HEK293 (cell line): ENCODE measurements around the gene AQP3.
"Not testable (repeated sequence)": the region's sequence is repeated elsewhere in the genome, so short reads cannot be mapped to it uniquely, and the experiment has no call there.

ENCODE experiments used
- CTCF ChIA-PET: fragments of 350-600 bp; formaldehyde crosslinking; extraction: SDS; loops from one replicate; lab custom pipeline; 2021; ENCODE audit warnings: antibody characterized with exemption; lab: Yijun Ruan, JAX
- POLR2A ChIA-PET: fragments of 300-600 bp; formaldehyde crosslinking; extraction: SDS; loops from one replicate; lab custom pipeline; 2020; ENCODE audit warnings: antibody characterized with exemption, inconsistent platforms; lab: Yijun Ruan, JAX
- H3K27ac ChIP-seq: fragments of 200-500 bp; sonication (Bioruptor generic); 2 replicates; pipeline ENCODE4 v1.5.1; 2014; ENCODE audit warnings: low read depth, low read length, control low read depth, inconsistent platforms; ENCODE audit errors: extremely low read depth
- H3K36me3 ChIP-seq, 2 experiments: fragments of 200-500 bp in 1 of 2; sonication (Bioruptor generic) in 1 of 2; 1 replicate in 1 of 2; 2 replicates in 1 of 2; pipeline ENCODE4 v1.5.1; 2014 to 2017; ENCODE audit warnings: inconsistent platforms in 2 of 2, low read length in 2 of 2; ENCODE audit not compliant: control insufficient read depth in 2 of 2, insufficient read depth in 1 of 2
- H3K4me1 ChIP-seq: fragments of 200-500 bp; sonication (Bioruptor generic); 2 replicates; pipeline ENCODE4 v1.5.1; 2014; ENCODE audit warnings: mild to moderate bottlenecking, low read length, inconsistent platforms; ENCODE audit not compliant: control insufficient read depth, insufficient read depth
- H3K4me3 ChIP-seq: 2 replicates; pipeline ENCODE4 v1.5.1; 2011; ENCODE audit warnings: low read depth, mild to moderate bottlenecking, control low read depth, low read length, moderate library complexity
- H3K9me3 ChIP-seq: fragments of 200-500 bp; sonication (Bioruptor generic); 2 replicates; pipeline ENCODE4 v1.5.1; 2014; ENCODE audit warnings: low read depth, low read length, inconsistent platforms; ENCODE audit not compliant: control insufficient read depth, insufficient read depth
- BCL11B ChIP-seq: fragments of 450-650 bp; formaldehyde crosslinking; IDR thresholded peaks from 2 replicates; pipeline ENCODE4 v1.5.1; 2016; ENCODE audit warnings: low read depth, missing biosample characterization, missing genetic modification characterization
- RBAK ChIP-seq: fragments of 450-650 bp; formaldehyde crosslinking; IDR thresholded peaks from 2 replicates; pipeline ENCODE4 v1.5.1; 2016; ENCODE audit warnings: missing biosample characterization, missing genetic modification characterization
- SCRT1 ChIP-seq: fragments of 450-650 bp; formaldehyde crosslinking; IDR thresholded peaks from 2 replicates; pipeline ENCODE4 v1.5.1; 2016; ENCODE audit warnings: missing biosample characterization, missing genetic modification characterization, borderline replicate concordance
- SCRT2 ChIP-seq: fragments of 450-650 bp; formaldehyde crosslinking; IDR thresholded peaks from 2 replicates; pipeline ENCODE4 v1.5.1; 2016; ENCODE audit warnings: missing biosample characterization, missing genetic modification characterization
- ZNF223 ChIP-seq: fragments of 450-650 bp; formaldehyde crosslinking; IDR thresholded peaks from 2 replicates; pipeline ENCODE4 v1.5.1; 2016; ENCODE audit warnings: missing biosample characterization, missing genetic modification characterization
- ZNF266 ChIP-seq: fragments of 450-650 bp; formaldehyde crosslinking; IDR thresholded peaks from 2 replicates; pipeline ENCODE4 v1.5.1; 2016; ENCODE audit warnings: missing biosample characterization, missing genetic modification characterization, low read depth
- ZNF473 ChIP-seq: fragments of 450-650 bp; formaldehyde crosslinking; IDR thresholded peaks from 2 replicates; pipeline ENCODE4 v1.5.1; 2017; ENCODE audit warnings: missing biosample characterization, missing genetic modification characterization
- ZNF561 ChIP-seq: fragments of 450-650 bp; IDR thresholded peaks from 2 replicates; pipeline ENCODE4 v1.5.1; 2018; ENCODE audit warnings: missing biosample characterization, missing genetic modification characterization, borderline replicate concordance
- ZNF658 ChIP-seq: fragments of 450-650 bp; formaldehyde crosslinking; IDR thresholded peaks from 2 replicates; pipeline ENCODE4; 2016; ENCODE audit warnings: missing biosample characterization, missing genetic modification characterization
- ZSCAN23 ChIP-seq: fragments of 450-650 bp; formaldehyde crosslinking; IDR thresholded peaks from 2 replicates; pipeline ENCODE4 v1.5.1; 2016; ENCODE audit warnings: missing biosample characterization, missing genetic modification characterization
- ZSCAN30 ChIP-seq: fragments of 450-650 bp; IDR thresholded peaks from 2 replicates; pipeline ENCODE4 v1.5.1; 2018; ENCODE audit warnings: missing biosample characterization, mild to moderate bottlenecking, missing genetic modification characterization, moderate library complexity
- TF ChIP-seq, protein P1 (sequence below): fragments of 450-650 bp; formaldehyde crosslinking; IDR thresholded peaks from 2 replicates; pipeline ENCODE4 v1.5.1; 2016; ENCODE audit warnings: missing biosample characterization, missing genetic modification characterization
- TF ChIP-seq, protein P2 (sequence below): fragments of 450-650 bp; formaldehyde crosslinking; IDR thresholded peaks from 2 replicates; pipeline ENCODE4 v1.5.1; 2016; ENCODE audit warnings: missing biosample characterization, missing genetic modification characterization

Gene AQP3

DNA sequence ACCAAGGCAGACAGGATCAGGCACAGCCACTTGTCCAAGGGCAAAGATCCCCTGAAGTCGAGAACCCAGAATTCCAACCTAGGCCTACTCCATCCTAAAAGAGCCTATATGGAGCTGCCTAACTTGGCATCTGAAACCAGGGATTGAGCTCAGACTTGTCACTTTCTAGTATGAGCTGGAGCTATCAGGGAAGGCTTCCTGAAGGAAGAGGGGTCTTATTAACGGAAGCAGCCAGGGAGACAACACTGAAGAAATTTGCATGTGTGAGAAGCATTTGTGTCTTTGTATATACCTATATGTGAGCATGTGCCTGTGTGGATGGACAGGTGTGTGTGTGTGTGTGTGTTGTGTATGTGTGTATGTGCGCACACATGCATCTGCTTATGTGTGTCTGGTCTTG, 40.3 kb downstream of the AQP3 start:
- Histone ChIP-seq H3K9me3 (no peaks in the 10 kb centered on the region), H3K4me3 (no peak overlapping the region), H3K27ac (no peak overlapping the region), H3K4me1 (no peaks in the 10 kb centered on the region), H3K36me3 (no peaks in the 10 kb centered on the region)
- CTCF ChIA-PET: interaction anchor here (1.3 to 2.1 kb wide), 3 partner anchors 9 to 60 kb away, joined by 8 to 16 read pairs (median 15); no protein-coding TSS in a partner anchor
- POLR2A ChIA-PET: no interaction called here
- TF ChIP-seq ZNF266 (tag by site-specific recombination) (no peak), ZNF223 (no peak), ZNF658 (tag by site-specific recombination) (no peak), SCRT1 (tag by site-specific recombination) (no peak), ZNF473 (tag by site-specific recombination) (no peak), BCL11B (tag by site-specific recombination) (no peak), ZSCAN30 (tag by site-specific recombination) (no peak), ZNF561 (tag by site-specific recombination) (no peak)

DNA sequence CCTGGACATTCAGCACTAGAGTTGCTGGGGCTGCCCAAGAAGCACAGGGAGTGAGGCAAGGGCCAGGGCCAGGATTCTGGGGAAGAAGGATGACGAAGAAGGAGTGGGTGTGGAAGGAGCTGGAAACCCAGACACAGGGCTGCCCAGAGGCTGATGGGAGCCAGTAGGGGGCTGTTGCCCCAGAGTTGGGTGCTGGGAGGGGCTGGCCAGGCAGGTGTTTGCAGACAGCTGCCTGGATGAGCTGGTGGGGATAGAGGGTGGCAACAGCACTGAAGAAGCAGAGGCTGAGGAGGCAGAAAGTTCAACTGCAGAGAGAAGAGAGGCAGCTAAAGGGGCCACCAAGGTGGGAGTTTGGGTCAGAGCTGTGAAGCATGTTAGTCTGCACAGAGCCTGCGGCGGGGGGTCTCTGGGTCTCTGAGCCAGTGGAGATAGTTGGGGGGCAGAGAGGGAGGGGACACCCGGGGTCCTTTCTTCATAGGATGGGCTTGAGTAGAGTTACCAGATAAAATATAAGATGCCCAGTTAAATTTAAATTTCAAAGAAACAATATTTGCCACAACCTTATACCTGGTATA, 42.5 kb downstream of the AQP3 start:
- H3K4me3 ChIP-seq: no peak overlapping the region
- H3K27ac ChIP-seq: no peak overlapping the region
- TF ChIP-seq, protein P1, sequence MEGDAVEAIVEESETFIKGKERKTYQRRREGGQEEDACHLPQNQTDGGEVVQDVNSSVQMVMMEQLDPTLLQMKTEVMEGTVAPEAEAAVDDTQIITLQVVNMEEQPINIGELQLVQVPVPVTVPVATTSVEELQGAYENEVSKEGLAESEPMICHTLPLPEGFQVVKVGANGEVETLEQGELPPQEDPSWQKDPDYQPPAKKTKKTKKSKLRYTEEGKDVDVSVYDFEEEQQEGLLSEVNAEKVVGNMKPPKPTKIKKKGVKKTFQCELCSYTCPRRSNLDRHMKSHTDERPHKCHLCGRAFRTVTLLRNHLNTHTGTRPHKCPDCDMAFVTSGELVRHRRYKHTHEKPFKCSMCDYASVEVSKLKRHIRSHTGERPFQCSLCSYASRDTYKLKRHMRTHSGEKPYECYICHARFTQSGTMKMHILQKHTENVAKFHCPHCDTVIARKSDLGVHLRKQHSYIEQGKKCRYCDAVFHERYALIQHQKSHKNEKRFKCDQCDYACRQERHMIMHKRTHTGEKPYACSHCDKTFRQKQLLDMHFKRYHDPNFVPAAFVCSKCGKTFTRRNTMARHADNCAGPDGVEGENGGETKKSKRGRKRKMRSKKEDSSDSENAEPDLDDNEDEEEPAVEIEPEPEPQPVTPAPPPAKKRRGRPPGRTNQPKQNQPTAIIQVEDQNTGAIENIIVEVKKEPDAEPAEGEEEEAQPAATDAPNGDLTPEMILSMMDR (tag by site-specific recombination): no peak
- H3K36me3 ChIP-seq: no peaks in the 10 kb centered on the region
- H3K4me1 ChIP-seq: no peaks in the 10 kb centered on the region
- H3K9me3 ChIP-seq: no peaks in the 10 kb centered on the region
- CTCF ChIA-PET: interaction anchor here (1.1 to 4.4 kb wide), 13 partner anchors 10 to 317 kb away, joined by 3 to 66 read pairs (median 10); partner anchors contain the start of gene NOL6
- POLR2A ChIA-PET: no interaction called here

DNA sequence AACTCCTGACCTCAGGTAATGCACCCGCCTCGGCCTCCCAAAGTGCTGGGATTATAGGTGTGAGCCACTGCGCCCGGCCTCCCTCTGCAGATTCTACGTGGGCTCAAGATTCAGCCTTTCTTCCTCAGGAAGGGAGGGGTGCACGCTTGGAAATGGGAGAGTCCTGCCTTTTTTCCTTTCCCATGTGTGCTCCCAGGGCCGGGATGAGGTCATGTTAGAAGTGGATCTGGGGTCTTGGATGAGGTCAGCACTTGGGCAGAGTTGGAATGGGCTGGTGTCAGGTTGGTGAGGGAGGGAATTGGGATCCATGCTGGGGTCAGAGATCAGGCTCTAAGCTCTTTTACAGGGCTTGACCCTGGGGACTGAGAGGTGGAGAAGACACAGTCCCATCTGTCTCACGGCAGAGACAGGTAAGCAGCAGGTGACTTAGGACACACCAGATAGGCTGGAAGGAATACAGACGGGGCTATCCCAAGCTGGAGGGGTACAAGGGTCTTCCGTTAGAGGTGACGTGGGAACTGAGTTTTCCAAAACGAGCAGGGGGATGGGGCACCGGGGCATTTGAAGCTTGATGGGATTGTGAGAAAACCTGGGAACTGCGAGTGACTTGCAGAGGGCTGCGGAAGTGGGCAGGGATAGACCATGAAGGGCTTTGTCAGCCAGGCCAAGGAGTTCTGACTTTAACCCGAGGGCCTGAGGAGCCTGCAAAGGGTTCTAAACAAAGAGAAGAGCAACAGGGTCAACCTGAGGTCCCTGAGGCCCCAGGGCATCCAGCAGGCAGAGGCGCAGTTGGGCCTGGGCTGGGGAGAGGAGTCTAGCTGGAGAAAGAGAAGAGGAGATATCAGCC, 43.2 kb downstream of the AQP3 start:
- Histone ChIP-seq H3K4me1 (no peaks in the 10 kb centered on the region), H3K27ac (no peak overlapping the region), H3K9me3 (no peaks in the 10 kb centered on the region), H3K36me3 (no peaks in the 10 kb centered on the region)
- ChIA-PET CTCF (interaction anchor here (0.6 to 4.4 kb wide), 29 partner anchors 8 to 334 kb away, joined by 3 to 66 read pairs (median 5); partner anchors contain the start of genes ANKRD18B, AQP3 and NOL6), POLR2A (interaction anchor here (0.6 to 1.1 kb wide), 5 partner anchors 48 to 114 kb away, joined by 3 to 9 read pairs (median 4); partner anchors contain the start of genes NFX1 and NOL6)
- TF ChIP-seq RBAK: no peak
- TF ChIP-seq, protein P2, sequence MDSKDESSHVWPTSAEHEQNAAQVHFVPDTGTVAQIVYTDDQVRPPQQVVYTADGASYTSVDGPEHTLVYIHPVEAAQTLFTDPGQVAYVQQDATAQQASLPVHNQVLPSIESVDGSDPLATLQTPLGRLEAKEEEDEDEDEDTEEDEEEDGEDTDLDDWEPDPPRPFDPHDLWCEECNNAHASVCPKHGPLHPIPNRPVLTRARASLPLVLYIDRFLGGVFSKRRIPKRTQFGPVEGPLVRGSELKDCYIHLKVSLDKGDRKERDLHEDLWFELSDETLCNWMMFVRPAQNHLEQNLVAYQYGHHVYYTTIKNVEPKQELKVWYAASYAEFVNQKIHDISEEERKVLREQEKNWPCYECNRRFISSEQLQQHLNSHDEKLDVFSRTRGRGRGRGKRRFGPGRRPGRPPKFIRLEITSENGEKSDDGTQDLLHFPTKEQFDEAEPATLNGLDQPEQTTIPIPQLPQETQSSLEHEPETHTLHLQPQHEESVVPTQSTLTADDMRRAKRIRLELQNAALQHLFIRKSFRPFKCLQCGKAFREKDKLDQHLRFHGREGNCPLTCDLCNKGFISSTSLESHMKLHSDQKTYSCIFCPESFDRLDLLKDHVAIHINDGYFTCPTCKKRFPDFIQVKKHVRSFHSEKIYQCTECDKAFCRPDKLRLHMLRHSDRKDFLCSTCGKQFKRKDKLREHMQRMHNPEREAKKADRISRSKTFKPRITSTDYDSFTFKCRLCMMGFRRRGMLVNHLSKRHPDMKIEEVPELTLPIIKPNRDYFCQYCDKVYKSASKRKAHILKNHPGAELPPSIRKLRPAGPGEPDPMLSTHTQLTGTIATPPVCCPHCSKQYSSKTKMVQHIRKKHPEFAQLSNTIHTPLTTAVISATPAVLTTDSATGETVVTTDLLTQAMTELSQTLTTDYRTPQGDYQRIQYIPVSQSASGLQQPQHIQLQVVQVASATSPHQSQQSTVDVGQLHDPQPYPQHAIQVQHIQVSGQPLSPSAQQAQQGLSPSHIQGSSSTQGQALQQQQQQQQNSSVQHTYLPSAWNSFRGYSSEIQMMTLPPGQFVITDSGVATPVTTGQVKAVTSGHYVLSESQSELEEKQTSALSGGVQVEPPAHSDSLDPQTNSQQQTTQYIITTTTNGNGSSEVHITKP (tag by site-specific recombination): 0 out of 2 replicates have a peak, but pooled peaks have one; percentile 22
- TF ChIP-seq ZSCAN23 (tag by site-specific recombination): no peak
- 0 out of 2 replicates have a peak, but pooled peaks have one; percentile 22 for TF ChIP-seq SCRT2 (tag by site-specific recombination)
- TF ChIP-seq, all 188 proteins: peak for 2
- no peak overlapping the region for H3K4me3 ChIP-seq

DNA sequence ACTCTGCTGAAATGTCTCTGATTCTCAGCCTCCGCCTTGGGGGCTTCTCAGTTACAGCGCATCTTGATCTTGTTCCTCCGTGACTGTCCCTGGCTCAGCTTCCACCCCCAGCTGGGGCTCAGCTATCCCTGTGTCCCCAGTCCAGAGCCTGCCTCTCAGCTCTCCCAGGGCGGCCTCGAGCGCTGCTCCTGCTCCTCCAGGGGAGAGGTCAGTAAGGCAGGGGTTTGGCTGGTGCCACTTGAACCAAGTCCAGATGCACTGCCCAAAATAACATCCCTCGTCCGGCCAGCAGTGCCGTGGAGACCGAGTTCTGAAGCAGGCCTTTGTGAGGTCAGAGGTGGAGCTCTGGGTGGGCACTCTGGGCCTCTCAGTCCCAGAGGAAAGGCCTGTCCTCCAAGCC, 45.0 kb downstream of the AQP3 start, which contains the start of gene AQP7:
AQP7 (minus strand) TSS at position 198 of the 400 bp plus-strand sequence. CDS start 1,306 bp downstream, outside the sequence.
- CTCF ChIA-PET: interaction anchor here (0.6 to 4.4 kb wide), 12 partner anchors 9 to 1230 kb away, joined by 3 to 66 read pairs (median 8); partner anchors contain the start of genes AQP3 and NOL6
- H3K36me3 ChIP-seq, POLR2A ChIA-PET, H3K9me3 ChIP-seq, H3K4me1 ChIP-seq, H3K27ac ChIP-seq, H3K4me3 ChIP-seq: not testable (repeated sequence)

DNA sequence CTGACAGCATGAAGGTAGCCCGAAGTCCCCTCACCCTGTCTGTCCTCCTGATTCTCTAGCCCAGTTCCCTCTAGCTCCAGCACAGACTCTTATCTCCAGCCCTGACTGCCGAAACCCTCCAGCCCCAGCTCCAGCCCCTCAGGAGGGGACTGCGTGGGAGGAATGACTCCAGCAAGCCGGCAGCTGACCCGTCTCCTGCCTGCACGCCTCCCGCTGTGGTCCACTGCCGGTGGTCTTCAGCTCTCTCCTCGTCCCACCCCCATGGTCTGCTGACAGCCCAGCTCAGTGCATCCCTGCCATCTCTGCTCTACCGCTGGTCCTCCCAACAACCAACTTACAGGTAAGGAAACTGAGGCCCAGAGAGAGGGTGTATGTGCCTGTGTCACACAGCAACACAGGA, 45.6 kb downstream of the AQP3 start:
- H3K27ac ChIP-seq, POLR2A ChIA-PET, H3K36me3 ChIP-seq, H3K4me3 ChIP-seq, H3K9me3 ChIP-seq, H3K4me1 ChIP-seq: not testable (repeated sequence)
- CTCF ChIA-PET: interaction anchor here (4.3 to 4.4 kb wide), 2 partner anchors 50 to 72 kb away, joined by 30 to 66 read pairs; partner anchors contain the start of gene NOL6
